Keratinocyte (primary cell): ENCODE measurements around the gene TRIM59. TPM values are rescaled to one million over a fixed set of nuclear protein-coding genes. Genes with fewer than 3 reads are reported as not detected.

ENCODE experiments used
- DNase-seq: peaks from one replicate; pipeline ENCODE4 v3.0.0-alpha.2; 2011; ENCODE audit warnings: low read depth, missing footprints, low spot score
- FAIRE-seq: peaks from 2 replicates; lab custom pipeline; 2011; peaks lifted over from hg19 to GRCh38; lab: Jason Lieb, UNC
- H2AFZ ChIP-seq: 2 replicates; pipeline ENCODE4 v1.6.0; 2012; ENCODE audit warnings: low read length, control low read depth, inconsistent platforms; ENCODE audit not compliant: control insufficient read depth
- H3K27ac ChIP-seq: 2 replicates; pipeline ENCODE4 v1.5.1; 2011; ENCODE audit warnings: low read length; ENCODE audit not compliant: control insufficient read depth, insufficient read depth
- H3K27me3 ChIP-seq: 3 replicates; pipeline ENCODE4 v1.6.0; 2011; ENCODE audit warnings: low read length; ENCODE audit not compliant: control insufficient read depth, insufficient read depth; ENCODE audit errors: extremely low read depth
- H3K36me3 ChIP-seq, 2 experiments: 2 replicates in 1 of 2; 3 replicates in 1 of 2; pipeline ENCODE4 v1.5.1; 2011; ENCODE audit warnings: low read length in 2 of 2, mild to moderate bottlenecking in 1 of 2; ENCODE audit not compliant: control insufficient read depth in 2 of 2, insufficient read depth in 2 of 2; ENCODE audit errors: extremely low read depth in 1 of 2
- H3K4me1 ChIP-seq: 3 replicates; pipeline ENCODE4 v1.5.1; 2011; ENCODE audit warnings: low read length; ENCODE audit not compliant: control insufficient read depth, insufficient read depth; ENCODE audit errors: extremely low read depth
- H3K4me2 ChIP-seq: 3 replicates; pipeline ENCODE4 v1.6.0; 2011; ENCODE audit warnings: low read depth, low read length; ENCODE audit not compliant: control insufficient read depth, insufficient read depth; ENCODE audit errors: extremely low read depth
- H3K4me3 ChIP-seq, 3 experiments: fragments of 200-600 bp in 1 of 3; sonication (generic) in 1 of 3; 2 replicates in 2 of 3; 3 replicates in 1 of 3; pipeline ENCODE4 v1.5.1; 2011 to 2016; ENCODE audit warnings: low read length in 3 of 3, mild to moderate bottlenecking in 3 of 3, control low read depth in 2 of 3, inconsistent platforms in 1 of 3, low read depth in 1 of 3, mixed read lengths in 1 of 3, mixed run types in 1 of 3, moderate library complexity in 1 of 3; ENCODE audit not compliant: control insufficient read depth in 2 of 3, insufficient read depth in 2 of 3; ENCODE audit errors: extremely low read depth in 1 of 3
- H3K79me2 ChIP-seq: 2 replicates; pipeline ENCODE4 v1.6.0; 2012; ENCODE audit warnings: low read length; ENCODE audit not compliant: control insufficient read depth, insufficient read depth
- H3K9ac ChIP-seq: 3 replicates; pipeline ENCODE4 v1.6.0; 2011; ENCODE audit warnings: low read length; ENCODE audit not compliant: control insufficient read depth, insufficient read depth; ENCODE audit errors: extremely low read depth
- H3K9me1 ChIP-seq: 3 replicates; pipeline ENCODE4 v1.6.0; 2011; ENCODE audit warnings: low read length; ENCODE audit not compliant: control insufficient read depth, insufficient read depth; ENCODE audit errors: extremely low read depth
- H3K9me3 ChIP-seq: 2 replicates; pipeline ENCODE4 v1.5.1; 2012; ENCODE audit warnings: low read depth, low read length; ENCODE audit not compliant: control insufficient read depth
- H4K20me1 ChIP-seq: 3 replicates; pipeline ENCODE4 v1.6.0; 2011; ENCODE audit warnings: low read length; ENCODE audit not compliant: control insufficient read depth, insufficient read depth; ENCODE audit errors: extremely low read depth
- EZH2 ChIP-seq: IDR thresholded peaks from one replicate; pipeline ENCODE4 v1.6.1; 2012; ENCODE audit warnings: inconsistent platforms, mild to moderate bottlenecking, low read length, moderate library complexity
- dilution Hi-C: fragments of 300-500 bp; cut with MboI; formaldehyde crosslinking; loops from one replicate; pipeline ENCODE4 v1.7.0; 2020; ENCODE audit warnings: low sequenced_read_pairs; ENCODE audit not compliant: extremely low pct_ligation_motif_present
- polyA plus RNA-seq, 5 experiments: library from polyadenylated mRNA; depleted of rRNA in 3 of 5; stranded (reverse) in 3 of 5; stranded (forward) in 1 of 5; unstranded in 1 of 5; fragments of >200 nt; gene quantifications; 1 replicate in 1 of 5; 2 replicates in 3 of 5; 3 replicates in 1 of 5; pipeline versions ENCODE4 v1.2.1 to v1.2.3, GENCODE V29; 2011 to 2012; ENCODE audit warnings: missing spikeins in 2 of 5, low read depth in 1 of 5, low replicate concordance in 1 of 5
- TF ChIP-seq, protein P1 (sequence below), 3 experiments: IDR thresholded peaks in 1 of 3; conservative IDR thresholded peaks in 1 of 3; optimal IDR thresholded peaks in 1 of 3; 2 replicates in 2 of 3; 3 replicates in 1 of 3; pipeline versions ENCODE3 to v1.5.1; 2011; ENCODE audit warnings: low read length in 3 of 3, mild to moderate bottlenecking in 3 of 3, moderate library complexity in 2 of 3, control low read depth in 1 of 3, inconsistent platforms in 1 of 3; ENCODE audit not compliant: insufficient read depth in 2 of 3; ENCODE audit errors: extremely low read depth in 1 of 3

Gene TRIM59
- polyA plus RNA-seq, 1 donor (not counting 4 experiments of a cell fraction or from before 2014, with no cell fraction given): 8.0 TPM

DNA sequence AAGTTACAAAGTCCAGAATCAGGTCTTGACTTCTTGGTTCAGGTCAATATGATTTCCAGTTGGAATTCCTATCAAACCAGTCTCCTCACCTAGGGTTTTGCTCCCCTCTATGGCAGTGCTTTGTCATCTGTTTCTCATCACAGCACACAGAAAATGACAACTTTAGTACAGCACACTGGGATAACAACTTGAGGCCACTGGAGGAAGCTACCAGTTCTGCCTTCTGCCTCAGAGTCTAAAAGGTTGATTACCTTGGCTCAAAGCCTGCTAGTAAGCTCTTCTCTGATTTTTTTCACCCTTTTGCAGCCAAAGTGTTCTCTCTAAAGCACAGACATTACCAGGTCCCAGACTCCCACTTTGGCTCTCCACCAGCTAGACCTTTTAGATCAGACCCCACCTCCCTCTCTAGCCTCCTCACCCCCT lies 24.8 kb upstream of the TRIM59 start:
- no peaks in the 10 kb centered on the region for H3K27me3 ChIP-seq
- no peaks in the 10 kb centered on the region for H3K79me2 ChIP-seq
- no peak overlapping the region for H2AFZ ChIP-seq
- DNase-seq (no peak), FAIRE-seq (peak; percentile 36)
- H3K4me1 ChIP-seq: peaks cover 18% of the 10 kb centered on the region
- H3K9me3 ChIP-seq: peaks cover 9% of the 10 kb centered on the region
- no peak overlapping the region for H3K27ac ChIP-seq
- peaks cover 0 to 1% of the 10 kb centered on the region in 2 experiments for H3K36me3 ChIP-seq
- H3K9ac ChIP-seq: no peak overlapping the region
- H3K9me1 ChIP-seq: peaks cover 2% of the 10 kb centered on the region
- TF ChIP-seq EZH2: no peak
- dilution Hi-C loops: no loop called here
- H4K20me1 ChIP-seq: no peaks in the 10 kb centered on the region
- no peak overlapping the region for H3K4me3 ChIP-seq
- peak overlapping the region; percentile 42 for H3K4me2 ChIP-seq

DNA sequence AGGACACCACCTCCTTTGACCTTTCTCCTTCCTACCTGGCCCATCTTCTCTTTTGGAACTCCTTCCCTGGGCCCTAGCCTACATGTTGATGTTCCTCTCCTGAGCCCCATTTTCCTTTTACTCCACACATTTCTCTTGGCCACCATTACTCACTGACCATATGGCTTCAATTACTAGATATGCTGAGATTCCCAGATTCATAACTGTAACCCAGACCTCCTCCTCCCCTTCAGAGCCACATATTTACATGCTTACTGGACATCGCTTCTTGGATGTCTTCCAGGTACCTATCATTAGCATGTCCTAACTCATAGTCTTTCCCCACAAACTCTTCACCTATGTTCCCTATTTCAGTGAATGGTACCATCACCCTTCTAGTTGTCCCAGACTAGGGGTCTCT lies 24.4 kb upstream of the TRIM59 start:
- Histone ChIP-seq H4K20me1 (no peaks in the 10 kb centered on the region), H3K4me3 (no peak overlapping the region), H3K4me2 (peak overlapping the region; percentile 42), H3K36me3 (no peaks in the 10 kb centered on the region), H3K9me3 (peaks cover 9% of the 10 kb centered on the region), H3K9me1 (peaks cover 2% of the 10 kb centered on the region), H3K9ac (no peak overlapping the region), H3K4me1 (peaks cover 18% of the 10 kb centered on the region), H3K27ac (no peak overlapping the region), H2AFZ (no peak overlapping the region), H3K79me2 (no peaks in the 10 kb centered on the region), H3K27me3 (no peaks in the 10 kb centered on the region)
- TF ChIP-seq, protein P1, sequence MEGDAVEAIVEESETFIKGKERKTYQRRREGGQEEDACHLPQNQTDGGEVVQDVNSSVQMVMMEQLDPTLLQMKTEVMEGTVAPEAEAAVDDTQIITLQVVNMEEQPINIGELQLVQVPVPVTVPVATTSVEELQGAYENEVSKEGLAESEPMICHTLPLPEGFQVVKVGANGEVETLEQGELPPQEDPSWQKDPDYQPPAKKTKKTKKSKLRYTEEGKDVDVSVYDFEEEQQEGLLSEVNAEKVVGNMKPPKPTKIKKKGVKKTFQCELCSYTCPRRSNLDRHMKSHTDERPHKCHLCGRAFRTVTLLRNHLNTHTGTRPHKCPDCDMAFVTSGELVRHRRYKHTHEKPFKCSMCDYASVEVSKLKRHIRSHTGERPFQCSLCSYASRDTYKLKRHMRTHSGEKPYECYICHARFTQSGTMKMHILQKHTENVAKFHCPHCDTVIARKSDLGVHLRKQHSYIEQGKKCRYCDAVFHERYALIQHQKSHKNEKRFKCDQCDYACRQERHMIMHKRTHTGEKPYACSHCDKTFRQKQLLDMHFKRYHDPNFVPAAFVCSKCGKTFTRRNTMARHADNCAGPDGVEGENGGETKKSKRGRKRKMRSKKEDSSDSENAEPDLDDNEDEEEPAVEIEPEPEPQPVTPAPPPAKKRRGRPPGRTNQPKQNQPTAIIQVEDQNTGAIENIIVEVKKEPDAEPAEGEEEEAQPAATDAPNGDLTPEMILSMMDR (optimal IDR thresholded peaks at IDR 0.05 in 1 of 3, IDR thresholded peaks at IDR 0.05 in 1 of 3, conservative IDR thresholded peaks at IDR 0.05 in 1 of 3; ENCODE audit: extremely low read depth in 1 of 3, insufficient read depth in 2 of 3, low read length in 3 of 3): no peak
- no peak for TF ChIP-seq EZH2
- FAIRE-seq (peak; percentile 23), DNase-seq (no peak)
- dilution Hi-C loops: no loop called here

DNA sequence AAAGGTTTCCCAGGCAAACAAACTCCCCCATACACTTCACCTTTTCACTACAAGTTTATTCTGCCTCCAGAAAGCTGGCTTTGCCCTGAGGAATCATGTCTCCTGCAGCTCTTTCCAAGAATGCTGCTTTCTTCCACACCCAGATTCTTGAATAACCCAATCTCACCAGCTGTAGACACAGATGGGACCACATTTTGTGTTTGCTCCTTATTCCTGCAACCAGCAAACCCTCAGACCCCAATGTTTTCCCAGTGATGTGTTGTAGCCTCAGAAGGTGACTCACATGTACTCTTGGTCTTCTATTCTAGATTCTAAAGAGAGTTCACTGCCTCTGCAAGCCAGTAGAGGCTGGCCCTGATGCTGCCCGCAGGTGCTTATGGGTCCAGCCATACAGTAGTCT lies 23.6 kb upstream of the TRIM59 start:
- no peak overlapping the region for H2AFZ ChIP-seq
- H3K36me3 ChIP-seq: no peaks in the 10 kb centered on the region
- no peaks in the 10 kb centered on the region for H3K79me2 ChIP-seq
- no peaks in the 10 kb centered on the region for H4K20me1 ChIP-seq
- peaks cover 18% of the 10 kb centered on the region for H3K4me1 ChIP-seq
- H3K9ac ChIP-seq: no peak overlapping the region
- no peaks in the 10 kb centered on the region for H3K27me3 ChIP-seq
- TF ChIP-seq, protein P1 (optimal IDR thresholded peaks at IDR 0.05 in 1 of 3, IDR thresholded peaks at IDR 0.05 in 1 of 3, conservative IDR thresholded peaks at IDR 0.05 in 1 of 3; ENCODE audit: extremely low read depth in 1 of 3, insufficient read depth in 2 of 3, low read length in 3 of 3): no peak
- TF ChIP-seq EZH2: no peak
- dilution Hi-C loops: no loop called here
- H3K4me2 ChIP-seq: no peak overlapping the region
- DNase-seq: peak; percentile 33
- no peak for FAIRE-seq
- peaks cover 2% of the 10 kb centered on the region for H3K9me1 ChIP-seq
- H3K9me3 ChIP-seq: peaks cover 9% of the 10 kb centered on the region
- H3K27ac ChIP-seq: no peak overlapping the region
- no peak overlapping the region for H3K4me3 ChIP-seq
